NCI-H446 treated with DMSO at 0.1 percent for 48 hours (cell line): ENCODE data around the gene PFDN1.
"Not testable (repeated sequence)": the region's sequence is repeated elsewhere in the genome, so short reads cannot be mapped to it uniquely, and the experiment has no call there.

ENCODE experiments used
- DNase-seq: peaks from one replicate; lab custom pipeline; 2025; lab: John Stamatoyannopoulos, UW

Gene PFDN1

DNA sequence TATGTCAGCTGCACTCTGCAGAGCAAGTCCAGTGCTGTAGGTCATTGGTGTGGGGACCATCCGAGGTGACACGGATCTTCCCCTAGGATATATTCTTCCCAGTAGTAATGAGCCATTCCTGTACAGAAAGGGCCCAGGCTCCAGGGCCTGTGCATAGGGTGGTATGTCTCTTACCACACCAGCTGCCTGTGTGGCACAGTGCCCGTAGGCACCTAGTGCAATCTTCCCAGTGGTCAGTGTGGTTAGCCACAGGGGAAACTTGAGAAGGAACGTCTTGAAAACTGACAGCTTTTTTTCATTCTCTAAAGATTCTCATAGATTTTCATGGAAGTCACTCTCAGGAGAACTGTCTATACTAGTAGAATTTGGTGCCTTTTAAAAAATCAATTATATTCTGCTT, 88.1 kb downstream of the PFDN1 start:
- no peak for DNase-seq

DNA sequence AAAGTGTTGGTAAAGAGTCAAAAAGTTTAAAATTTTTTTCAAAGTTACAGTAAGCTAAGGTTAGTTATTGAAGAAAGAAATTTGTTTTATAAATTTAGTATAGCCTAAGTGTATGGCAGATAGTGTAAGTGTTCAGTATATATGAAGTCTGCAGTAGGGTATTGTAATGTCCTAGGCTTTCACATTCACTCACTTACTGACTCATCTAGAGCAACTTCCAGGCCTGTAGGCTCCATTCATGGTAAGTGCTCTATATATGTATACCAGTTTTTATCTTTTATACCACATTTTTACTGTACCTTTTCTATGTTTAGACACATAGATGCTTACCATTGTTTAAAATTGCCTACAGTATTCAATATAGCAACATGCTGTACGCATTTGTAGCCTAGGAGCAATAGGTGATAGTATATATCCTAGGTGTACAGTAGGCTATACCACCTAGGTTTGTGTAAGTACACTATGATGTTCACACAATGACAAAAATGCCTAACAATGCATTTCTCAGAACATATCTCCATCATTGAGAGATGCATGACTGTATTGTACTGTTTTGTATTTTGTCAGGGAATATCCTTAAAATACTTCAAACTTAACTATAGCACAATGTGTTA, 89.4 kb downstream of the PFDN1 start:
- DNase-seq: no peak

GRCh38 chr5:140208065-140208464, 94.8 kb downstream of the PFDN1 start:
- no peak for DNase-seq

DNA sequence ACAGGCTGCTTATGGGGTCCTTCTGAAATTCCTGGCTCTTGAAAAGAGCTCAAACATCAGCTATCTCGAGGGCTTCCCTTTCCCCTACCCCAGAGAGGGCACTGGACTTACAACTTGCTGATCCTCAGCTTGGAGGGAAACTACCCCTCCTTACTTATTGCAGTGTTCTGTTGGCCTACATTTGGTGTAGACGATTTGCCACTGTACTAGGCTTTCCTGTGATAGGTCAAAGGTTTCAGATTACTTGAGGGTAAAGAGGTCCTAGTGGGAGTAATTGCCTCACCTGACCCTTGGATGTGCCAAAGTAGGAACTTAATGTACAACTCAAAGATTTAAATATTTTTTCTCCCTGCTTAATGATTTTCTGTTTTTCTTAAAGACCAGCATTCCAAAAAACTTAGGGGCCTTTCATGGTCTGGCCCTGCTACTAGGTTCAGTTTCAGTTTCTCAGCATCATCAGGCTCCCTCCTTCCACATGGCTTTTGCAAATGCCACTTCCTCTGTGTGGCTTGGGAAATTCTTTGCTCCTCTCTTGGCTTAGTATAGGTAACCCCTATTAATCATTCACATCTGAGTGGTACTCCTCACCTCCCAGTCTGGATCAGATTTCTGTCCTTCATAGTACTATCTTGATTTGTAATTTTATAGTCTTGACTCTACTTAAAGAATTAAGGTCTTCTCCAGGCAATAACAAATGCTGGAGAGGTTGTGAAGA, 95.5 kb downstream of the PFDN1 start:
- no peak for DNase-seq

DNA sequence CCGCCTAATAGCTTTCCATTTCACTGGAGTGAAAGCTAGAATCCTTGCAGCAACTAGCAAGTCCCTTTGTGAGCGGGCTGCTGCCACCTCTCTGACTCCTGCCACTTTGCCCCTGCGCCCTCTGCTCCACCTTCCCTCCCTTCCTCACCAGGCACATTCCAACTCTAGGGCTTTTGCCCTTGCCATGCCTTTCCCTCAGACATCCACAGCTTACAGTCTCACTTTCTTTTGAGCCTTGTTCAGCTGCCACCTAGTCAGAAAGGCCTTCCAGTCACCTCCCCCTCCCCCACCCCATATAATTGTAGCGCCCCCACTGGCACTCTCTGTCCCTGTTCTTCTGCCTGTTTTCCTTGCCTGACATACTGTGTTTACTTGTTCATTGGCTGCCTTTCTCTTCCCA, 96.9 kb downstream of the PFDN1 start:
- no peak for DNase-seq

DNA sequence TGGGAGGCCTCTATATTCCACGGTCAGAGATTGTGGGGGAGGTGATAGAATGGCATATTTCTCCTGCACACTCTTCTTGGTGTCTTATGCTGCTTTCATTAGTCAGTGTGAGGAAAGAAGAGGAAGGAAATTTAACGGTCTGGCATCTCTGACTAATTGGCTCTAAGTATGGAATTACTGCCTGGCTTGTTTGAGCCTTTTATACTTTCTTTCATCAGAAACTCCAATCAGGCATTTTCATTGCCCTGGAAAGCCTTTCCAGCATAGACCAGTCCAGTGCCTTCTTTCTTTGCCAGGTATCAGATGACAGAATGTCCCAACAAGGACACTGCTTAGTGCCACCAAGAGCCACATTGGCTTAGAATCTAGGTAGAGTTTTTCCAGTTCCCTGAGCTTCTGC, 97.7 kb downstream of the PFDN1 start:
- DNase-seq: no peak

DNA sequence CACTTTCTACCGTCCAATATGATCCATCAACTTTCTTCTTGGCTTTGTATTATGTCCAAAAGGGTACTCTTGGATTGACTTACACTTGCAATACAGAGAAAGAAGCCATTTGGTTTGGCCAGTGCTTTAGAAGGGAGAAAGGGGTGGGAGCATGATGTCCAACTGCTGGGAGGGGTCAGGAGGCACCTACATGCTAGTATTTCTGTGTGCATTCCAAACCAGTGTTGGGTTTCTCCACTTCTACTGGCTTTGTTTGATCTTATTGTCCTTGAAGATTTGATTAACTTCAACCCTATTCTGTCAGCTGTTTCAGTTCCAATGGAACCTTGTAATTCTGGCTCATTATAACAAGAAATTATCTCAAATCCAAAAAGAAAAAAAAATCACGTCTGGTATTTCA, 100.3 kb downstream of the PFDN1 start:
- DNase-seq: no peak

DNA sequence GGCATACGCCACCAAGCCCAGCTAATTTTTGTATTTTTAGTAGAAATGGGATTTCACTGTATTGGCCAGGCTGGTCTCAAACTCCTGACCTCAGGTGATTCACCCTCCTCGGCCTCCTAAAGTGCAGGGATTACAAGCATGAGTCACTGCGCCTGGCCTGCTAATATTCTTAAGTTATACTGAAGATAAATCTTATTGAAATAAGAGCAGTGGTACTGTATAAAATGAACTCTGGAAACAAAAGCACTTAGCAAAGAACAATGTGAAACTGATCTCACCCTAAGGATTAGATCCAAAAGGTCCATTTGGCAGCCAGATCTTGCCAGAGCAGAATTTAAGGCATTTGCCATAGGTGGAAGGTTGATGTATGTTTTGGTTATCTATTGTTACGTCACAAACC, 100.8 kb downstream of the PFDN1 start:
- no peak for DNase-seq

GRCh38 chr5:140198915-140199314, 104.0 kb downstream of the PFDN1 start:
- not testable (repeated sequence) for DNase-seq

- DNase-seq: no peak
Observed at GRCh38 chr5:140197023-140197422, 105.9 kb downstream of the PFDN1 start.

DNA sequence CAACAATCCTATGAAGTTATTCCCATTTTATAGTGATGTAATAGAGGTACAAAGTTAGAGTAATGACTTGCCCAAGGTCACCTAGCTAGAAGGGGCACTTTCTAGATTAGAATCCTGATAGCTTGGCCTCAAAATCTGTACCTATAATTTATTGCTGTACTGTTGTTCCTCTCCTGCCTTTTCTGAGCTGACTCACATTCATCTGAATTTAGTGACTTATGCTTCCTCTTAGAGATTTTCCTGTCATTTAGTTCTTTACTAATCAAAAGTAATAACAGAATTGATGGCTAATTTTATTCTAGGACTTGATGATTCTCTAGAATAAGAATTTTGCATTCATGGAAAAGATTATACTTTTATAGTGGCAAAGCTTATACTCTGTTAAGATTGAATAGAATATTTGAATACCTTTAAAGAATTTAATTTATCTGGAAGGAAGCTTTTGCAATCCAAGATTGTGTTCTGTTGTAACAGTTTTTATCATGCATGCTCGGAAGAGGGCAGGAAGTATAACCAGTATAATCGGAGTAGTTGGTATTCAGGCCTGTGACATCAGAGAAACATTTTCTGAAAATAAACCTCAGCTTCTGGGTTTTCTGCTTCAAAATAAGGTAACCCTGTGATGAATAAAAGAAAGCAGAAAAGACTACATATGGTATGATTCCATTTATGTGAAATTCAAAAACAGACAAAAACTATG, 106.6 kb downstream of the PFDN1 start:
- no peak for DNase-seq
